ENCODE measurements around the gene ENG. TPM values are rescaled to one million over a fixed set of nuclear protein-coding genes. Genes with fewer than 3 reads are reported as not detected.

The ENG gene
- total RNA-seq, 1 donor from 2014 or later: 130 TPM

- TF ChIP-seq POLR2AphosphoS5 (IDR thresholded peaks at IDR 0.05; ENCODE audit: insufficient read depth in 1 of 2, low read depth in 1 of 2) (peak; percentile 31 to 58), POLR2A (IDR thresholded peaks at IDR 0.05) (no peak), CTCF (IDR thresholded peaks at IDR 0.05) (no peak)
- Histone ChIP-seq H3K27me3 (no peaks in the 10 kb centered on the region), H3K9me3 (no peaks in the 10 kb centered on the region), H3K36me3 (peaks cover 10 to 39% of the 10 kb centered on the region in 2 donors), H3K4me1 (peaks cover 49% of the 10 kb centered on the region), H3K27ac (peak overlapping the region; percentile 97), H3K4me3 (peak overlapping the region; percentile 94 to 95)
- intact Hi-C loops (cut with DNase I): no loop called here
- DNase-seq (ENCODE audit: extremely low spot score in 2 of 2): no peak
Measured at GRCh38 chr9:127897193-127897692, 42.8 kb upstream of the ENG start.

GRCh38 chr9:127896395-127897192, 42.1 kb upstream of the ENG start:
- DNase-seq (ENCODE audit: extremely low spot score in 2 of 2): no peak
- intact Hi-C loops (cut with DNase I): no loop called here
- TF ChIP-seq POLR2A (IDR thresholded peaks at IDR 0.05) (no peak), POLR2AphosphoS5 (IDR thresholded peaks at IDR 0.05; ENCODE audit: insufficient read depth in 1 of 2, low read depth in 1 of 2) (no peak), CTCF (IDR thresholded peaks at IDR 0.05) (no peak)
- peak overlapping the region; percentile 97 for H3K27ac ChIP-seq
- peaks cover 49% of the 10 kb centered on the region for H3K4me1 ChIP-seq
- H3K27me3 ChIP-seq: no peaks in the 10 kb centered on the region
- no peaks in the 10 kb centered on the region for H3K9me3 ChIP-seq
- peak overlapping the region; percentile 94 to 95 for H3K4me3 ChIP-seq
- H3K36me3 ChIP-seq: peaks cover 10 to 42% of the 10 kb centered on the region in 2 donors

GRCh38 chr9:127895811-127896210, 41.4 kb upstream of the ENG start:
- Histone ChIP-seq H3K4me1 (peaks cover 42% of the 10 kb centered on the region), H3K27me3 (no peaks in the 10 kb centered on the region), H3K4me3 (no peak overlapping the region), H3K36me3 (peaks cover 10 to 47% of the 10 kb centered on the region in 2 donors), H3K9me3 (no peaks in the 10 kb centered on the region), H3K27ac (no peak overlapping the region)
- no peak for DNase-seq (ENCODE audit: extremely low spot score in 2 of 2)
- intact Hi-C loops (cut with DNase I): no loop called here
- TF ChIP-seq POLR2AphosphoS5 (IDR thresholded peaks at IDR 0.05; ENCODE audit: insufficient read depth in 1 of 2, low read depth in 1 of 2): no peak
- no peak for TF ChIP-seq POLR2A (IDR thresholded peaks at IDR 0.05)
- TF ChIP-seq CTCF (IDR thresholded peaks at IDR 0.05): no peak

GRCh38 chr9:127893392-127893791, 38.9 kb upstream of the ENG start:
- no peaks in the 10 kb centered on the region for H3K9me3 ChIP-seq
- DNase-seq (ENCODE audit: extremely low spot score in 2 of 2): no peak
- H3K27me3 ChIP-seq: no peaks in the 10 kb centered on the region
- H3K4me3 ChIP-seq: no peak overlapping the region
- peaks cover 10 to 68% of the 10 kb centered on the region in 2 donors for H3K36me3 ChIP-seq
- H3K4me1 ChIP-seq: peaks cover 27% of the 10 kb centered on the region
- intact Hi-C loops (cut with DNase I): no loop called here
- TF ChIP-seq POLR2A (IDR thresholded peaks at IDR 0.05) (no peak), CTCF (IDR thresholded peaks at IDR 0.05) (no peak), POLR2AphosphoS5 (IDR thresholded peaks at IDR 0.05; ENCODE audit: insufficient read depth in 1 of 2, low read depth in 1 of 2) (no peak)
- H3K27ac ChIP-seq: no peak overlapping the region

- intact Hi-C loops (cut with DNase I): no loop called here
- Histone ChIP-seq H3K4me3 (no peak overlapping the region), H3K27ac (no peak overlapping the region), H3K36me3 (peaks cover 10 to 74% of the 10 kb centered on the region in 2 donors), H3K4me1 (peaks cover 22% of the 10 kb centered on the region), H3K9me3 (no peaks in the 10 kb centered on the region), H3K27me3 (no peaks in the 10 kb centered on the region)
- DNase-seq (ENCODE audit: extremely low spot score in 2 of 2): no peak
- TF ChIP-seq POLR2AphosphoS5 (IDR thresholded peaks at IDR 0.05; ENCODE audit: insufficient read depth in 1 of 2, low read depth in 1 of 2) (no peak), CTCF (IDR thresholded peaks at IDR 0.05) (no peak), POLR2A (IDR thresholded peaks at IDR 0.05) (no peak)
Measured at GRCh38 chr9:127892831-127893230, 38.4 kb upstream of the ENG start.
